ENCODE data around the gene EPHB3.

GRCh38 chr3:184594371-184595001, 32.9 kb downstream of the EPHB3 start:
- TF ChIP-seq POLR2A (IDR thresholded peaks at IDR 0.05), result no peak
- TF ChIP-seq, protein P1, sequence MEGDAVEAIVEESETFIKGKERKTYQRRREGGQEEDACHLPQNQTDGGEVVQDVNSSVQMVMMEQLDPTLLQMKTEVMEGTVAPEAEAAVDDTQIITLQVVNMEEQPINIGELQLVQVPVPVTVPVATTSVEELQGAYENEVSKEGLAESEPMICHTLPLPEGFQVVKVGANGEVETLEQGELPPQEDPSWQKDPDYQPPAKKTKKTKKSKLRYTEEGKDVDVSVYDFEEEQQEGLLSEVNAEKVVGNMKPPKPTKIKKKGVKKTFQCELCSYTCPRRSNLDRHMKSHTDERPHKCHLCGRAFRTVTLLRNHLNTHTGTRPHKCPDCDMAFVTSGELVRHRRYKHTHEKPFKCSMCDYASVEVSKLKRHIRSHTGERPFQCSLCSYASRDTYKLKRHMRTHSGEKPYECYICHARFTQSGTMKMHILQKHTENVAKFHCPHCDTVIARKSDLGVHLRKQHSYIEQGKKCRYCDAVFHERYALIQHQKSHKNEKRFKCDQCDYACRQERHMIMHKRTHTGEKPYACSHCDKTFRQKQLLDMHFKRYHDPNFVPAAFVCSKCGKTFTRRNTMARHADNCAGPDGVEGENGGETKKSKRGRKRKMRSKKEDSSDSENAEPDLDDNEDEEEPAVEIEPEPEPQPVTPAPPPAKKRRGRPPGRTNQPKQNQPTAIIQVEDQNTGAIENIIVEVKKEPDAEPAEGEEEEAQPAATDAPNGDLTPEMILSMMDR (IDR thresholded peaks at IDR 0.05), result no peak
